ENCODE data around the gene TNIK. TPM values are rescaled to one million over a fixed set of nuclear protein-coding genes. Genes with fewer than 3 reads are reported as not detected.

The TNIK gene
- total and polyA plus RNA-seq, 3 donors from 2014 or later, result 39.3 to 99.6 (median 83.5) TPM

GRCh38 chr3:171399842-171400241 lies 60.4 kb downstream of the TNIK start:
- Histone ChIP-seq H3K36me3 (ENCODE audit: low read depth, missing control alignments) (no peaks in the 10 kb centered on the region), H3K4me1 (peaks cover 7% of the 10 kb centered on the region), H3K27ac (no peak overlapping the region), H3K9me3 (no peaks in the 10 kb centered on the region), H3K4me3 (no peak overlapping the region), H3K27me3 (no peaks in the 10 kb centered on the region)
- TF ChIP-seq CTCF (IDR thresholded peaks at IDR 0.05), result no peak
- 59 to 60% methylated on average over 2 of the region's 2 CpGs for WGBS, 2 donors
- no peak for DNase-seq
- intact Hi-C loops (cut with DNase I; ENCODE audit: low total_unique reads), result no loop called here

GRCh38 chr3:171398343-171398742 lies 61.9 kb downstream of the TNIK start:
- H3K4me1 ChIP-seq, result no peaks in the 10 kb centered on the region
- DNase-seq, result no peak
- H3K27ac ChIP-seq, result no peak overlapping the region
- TF ChIP-seq CTCF (IDR thresholded peaks at IDR 0.05), result no peak
- TF ChIP-seq POLR2A (IDR thresholded peaks at IDR 0.05), result no peak
- intact Hi-C loops (cut with DNase I; ENCODE audit: low total_unique reads), result no loop called here
- H3K9me3 ChIP-seq, result no peaks in the 10 kb centered on the region
- no peaks in the 10 kb centered on the region for H3K36me3 ChIP-seq (ENCODE audit: low read depth, missing control alignments)
- 89 to 91% methylated on average over 2 of the region's 2 CpGs for WGBS, 2 donors
- no peaks in the 10 kb centered on the region for H3K27me3 ChIP-seq
- H3K4me3 ChIP-seq, result no peak overlapping the region

- Histone ChIP-seq H3K36me3 (ENCODE audit: low read depth, missing control alignments) (no peaks in the 10 kb centered on the region), H3K4me3 (no peak overlapping the region), H3K27me3 (no peaks in the 10 kb centered on the region), H3K4me1 (no peaks in the 10 kb centered on the region), H3K9me3 (no peaks in the 10 kb centered on the region), H3K27ac (no peak overlapping the region)
- intact Hi-C loops (cut with DNase I; ENCODE audit: low total_unique reads), result no loop called here
- 91 to 93% methylated on average over 3 of the region's 3 CpGs for WGBS, 2 donors
- TF ChIP-seq CTCF (IDR thresholded peaks at IDR 0.05) (no peak), POLR2A (IDR thresholded peaks at IDR 0.05) (no peak)
- DNase-seq, result no peak
Measured at GRCh38 chr3:171397089-171397488, 63.1 kb downstream of the TNIK start.

- Histone ChIP-seq H3K4me3 (no peak overlapping the region), H3K27ac (no peak overlapping the region), H3K4me1 (no peaks in the 10 kb centered on the region), H3K36me3 (ENCODE audit: low read depth, missing control alignments) (no peaks in the 10 kb centered on the region), H3K27me3 (no peaks in the 10 kb centered on the region), H3K9me3 (no peaks in the 10 kb centered on the region)
- intact Hi-C loops (cut with DNase I; ENCODE audit: low total_unique reads), result no loop called here
- TF ChIP-seq POLR2A (IDR thresholded peaks at IDR 0.05) (no peak), CTCF (IDR thresholded peaks at IDR 0.05) (no peak)
- 78 to 87% methylated on average over 3 of the region's 3 CpGs for WGBS, 2 donors
- no peak for DNase-seq
Measured at GRCh38 chr3:171396048-171396447, 64.2 kb downstream of the TNIK start.

GRCh38 chr3:171393032-171393744 lies 67.0 kb downstream of the TNIK start:
- no peaks in the 10 kb centered on the region for H3K4me1 ChIP-seq
- TF ChIP-seq POLR2A (IDR thresholded peaks at IDR 0.05), result no peak
- no peak for TF ChIP-seq CTCF (IDR thresholded peaks at IDR 0.05)
- H3K27me3 ChIP-seq, result no peaks in the 10 kb centered on the region
- no peak for DNase-seq
- H3K9me3 ChIP-seq, result no peaks in the 10 kb centered on the region
- no peaks in the 10 kb centered on the region for H3K36me3 ChIP-seq (ENCODE audit: low read depth, missing control alignments)
- no peak overlapping the region for H3K27ac ChIP-seq
- intact Hi-C loops (cut with DNase I; ENCODE audit: low total_unique reads), result no loop called here
- no peak overlapping the region for H3K4me3 ChIP-seq
- WGBS, 2 donors, result 61 to 65% methylated on average over 7 of the region's 7 CpGs
